Activated CD4-positive, alpha-beta T cell treated with anti-CD3 and anti-CD28 coated beads for 24 hours (primary cell): ENCODE data around the gene PIK3R6.

Experiments
- DNase-seq, 2 donors: peaks; one replicate each; pipeline ENCODE4 v3.0.0-alpha.2; 2020; ENCODE audit warnings: low read depth in 2 of 2

The PIK3R6 gene, protein sequence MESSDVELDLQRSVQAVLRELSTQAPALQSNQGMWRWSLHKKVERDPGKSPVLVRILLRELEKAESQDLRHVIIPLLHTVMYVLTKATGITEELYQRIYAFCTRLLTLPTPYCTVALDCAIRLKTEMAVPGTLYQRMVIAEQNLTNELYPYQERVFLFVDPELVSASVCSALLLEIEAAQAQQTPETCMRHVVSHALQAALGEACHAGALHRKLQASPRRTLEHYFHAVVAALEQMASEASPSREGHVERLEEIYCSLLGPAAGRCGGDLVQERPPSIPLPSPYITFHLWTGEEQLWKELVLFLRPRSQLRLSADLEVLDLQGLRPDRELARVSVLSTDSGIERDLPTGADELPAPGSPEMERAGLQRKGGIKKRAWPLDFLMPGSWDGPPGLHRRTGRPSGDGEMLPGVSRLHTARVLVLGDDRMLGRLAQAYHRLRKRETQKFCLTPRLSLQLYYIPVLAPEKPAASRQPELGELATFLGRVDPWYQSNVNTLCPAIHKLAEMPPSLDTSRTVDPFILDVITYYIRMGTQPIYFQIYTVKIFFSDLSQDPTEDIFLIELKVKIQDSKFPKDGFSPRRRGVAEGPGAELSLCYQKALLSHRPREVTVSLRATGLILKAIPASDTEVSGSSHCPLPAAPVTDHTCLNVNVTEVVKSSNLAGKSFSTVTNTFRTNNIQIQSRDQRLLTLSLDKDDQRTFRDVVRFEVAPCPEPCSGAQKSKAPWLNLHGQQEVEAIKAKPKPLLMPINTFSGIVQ

DNA sequence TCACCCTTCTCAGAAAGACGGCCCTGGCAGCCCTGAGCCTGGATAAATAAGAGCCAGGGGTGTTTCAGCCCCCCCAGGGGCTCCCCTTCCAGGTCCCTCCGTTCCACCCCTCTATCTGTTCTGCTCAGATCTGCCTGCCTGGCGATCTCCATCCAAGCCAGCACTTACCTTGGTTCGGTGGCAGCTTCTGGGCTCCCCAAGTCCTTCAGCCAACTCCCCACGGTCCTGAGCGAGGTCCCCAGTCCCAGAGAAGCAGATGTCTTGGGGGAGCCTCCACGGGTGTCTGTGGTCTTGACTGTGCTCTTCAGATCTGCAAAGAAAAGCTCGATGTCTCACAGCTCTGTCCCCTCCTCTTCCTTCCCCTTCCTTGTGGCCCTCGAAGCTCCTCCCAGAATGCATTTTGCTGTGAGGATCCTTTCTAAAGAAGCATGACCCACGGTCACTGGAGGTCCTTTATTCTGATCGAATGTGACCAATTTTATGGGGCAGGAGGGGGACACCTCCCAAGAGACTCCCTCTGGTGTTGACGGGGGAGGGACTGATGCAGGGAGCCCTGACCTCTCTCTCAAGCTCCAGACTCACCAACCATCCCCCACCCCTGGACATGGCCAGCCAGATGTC lies at the start of gene PIK3R6:
Gene PIK3R6, minus strand, starts transcription at position 314 of the 621 bp plus-strand sequence. CDS start 17,880 bp downstream, outside the sequence.
- no peak for DNase-seq

DNA sequence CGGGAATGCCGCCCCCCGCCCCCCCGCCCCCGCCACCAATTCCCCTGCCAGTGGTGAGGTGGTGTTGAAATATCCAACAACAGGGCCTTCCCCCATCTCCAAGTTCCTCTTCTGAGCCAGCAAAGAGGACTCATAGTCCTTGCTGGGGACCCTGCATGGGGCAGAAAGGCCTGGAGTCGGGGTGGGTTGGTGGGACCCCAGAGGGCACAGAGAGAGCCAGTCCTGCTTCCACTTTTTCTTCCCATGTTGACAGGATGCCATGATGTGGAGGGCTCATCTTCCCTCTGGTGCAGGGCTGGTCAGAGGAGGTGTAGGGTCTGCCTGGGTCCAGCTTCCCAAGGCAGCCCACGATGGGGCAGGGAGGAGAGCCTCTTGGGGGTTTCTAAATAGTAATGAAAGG lies 49.0 kb upstream of the PIK3R6 start:
- no peak for DNase-seq

DNA sequence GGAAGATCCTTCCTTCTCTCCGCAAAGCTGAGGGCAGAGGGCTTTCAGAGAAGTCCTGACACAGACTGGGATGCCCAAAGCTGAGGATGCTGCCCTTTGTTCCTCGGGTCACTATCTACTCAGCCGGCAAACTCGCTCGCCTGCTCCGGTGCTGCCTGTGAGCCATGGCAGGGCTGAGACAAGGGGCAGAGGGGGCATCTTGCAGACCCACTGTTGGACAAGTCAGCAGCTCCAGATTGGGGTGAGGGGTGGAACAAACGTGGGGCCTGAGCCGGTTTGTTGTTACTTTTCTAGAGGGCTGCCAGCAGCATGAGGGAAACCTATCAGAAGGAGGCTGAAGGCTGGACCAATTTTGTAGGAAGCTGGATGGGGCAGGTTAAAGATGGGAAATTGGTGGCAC lies 47.1 kb upstream of the PIK3R6 start:
- no peak for DNase-seq

DNA sequence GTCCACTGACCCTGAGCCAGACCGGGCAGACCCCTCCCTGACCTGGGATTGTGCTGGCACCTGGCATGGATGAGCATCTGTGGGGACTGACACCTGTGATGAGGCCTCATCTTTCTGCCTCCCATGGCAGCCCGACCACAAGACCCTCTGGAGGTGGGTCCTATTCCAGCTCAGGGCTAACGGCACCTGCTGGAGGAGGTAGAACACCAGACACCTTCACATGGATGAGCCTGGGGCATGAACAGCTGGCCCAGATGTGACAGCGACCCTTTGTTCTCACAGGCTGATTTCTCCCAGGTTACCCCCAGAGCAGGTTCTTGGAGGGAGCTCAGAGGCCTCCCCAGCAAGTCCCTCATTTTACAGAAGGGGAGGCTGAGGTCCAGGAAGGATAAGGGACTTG lies 46.4 kb upstream of the PIK3R6 start:
- no peak for DNase-seq

DNA sequence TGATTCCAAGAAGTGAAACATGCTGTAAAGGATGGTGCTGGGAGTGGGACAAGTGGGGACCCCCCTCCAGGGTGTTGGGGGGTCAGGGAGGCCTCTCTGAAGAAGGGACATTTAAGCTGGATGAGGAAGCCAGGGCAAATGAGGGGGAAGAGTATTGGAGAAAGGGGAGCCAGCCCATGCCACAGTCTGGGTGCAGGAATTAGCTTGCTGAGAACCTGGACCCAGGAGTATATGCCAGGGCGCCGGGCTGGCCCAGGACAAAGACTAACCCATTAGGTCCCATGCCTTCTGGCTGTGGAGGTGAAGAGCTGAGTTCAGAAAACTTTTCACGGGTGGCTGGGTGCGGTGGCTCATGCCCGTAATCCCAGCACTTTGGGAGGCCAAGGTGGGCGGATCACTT lies 45.6 kb upstream of the PIK3R6 start:
- DNase-seq, result no peak

DNA sequence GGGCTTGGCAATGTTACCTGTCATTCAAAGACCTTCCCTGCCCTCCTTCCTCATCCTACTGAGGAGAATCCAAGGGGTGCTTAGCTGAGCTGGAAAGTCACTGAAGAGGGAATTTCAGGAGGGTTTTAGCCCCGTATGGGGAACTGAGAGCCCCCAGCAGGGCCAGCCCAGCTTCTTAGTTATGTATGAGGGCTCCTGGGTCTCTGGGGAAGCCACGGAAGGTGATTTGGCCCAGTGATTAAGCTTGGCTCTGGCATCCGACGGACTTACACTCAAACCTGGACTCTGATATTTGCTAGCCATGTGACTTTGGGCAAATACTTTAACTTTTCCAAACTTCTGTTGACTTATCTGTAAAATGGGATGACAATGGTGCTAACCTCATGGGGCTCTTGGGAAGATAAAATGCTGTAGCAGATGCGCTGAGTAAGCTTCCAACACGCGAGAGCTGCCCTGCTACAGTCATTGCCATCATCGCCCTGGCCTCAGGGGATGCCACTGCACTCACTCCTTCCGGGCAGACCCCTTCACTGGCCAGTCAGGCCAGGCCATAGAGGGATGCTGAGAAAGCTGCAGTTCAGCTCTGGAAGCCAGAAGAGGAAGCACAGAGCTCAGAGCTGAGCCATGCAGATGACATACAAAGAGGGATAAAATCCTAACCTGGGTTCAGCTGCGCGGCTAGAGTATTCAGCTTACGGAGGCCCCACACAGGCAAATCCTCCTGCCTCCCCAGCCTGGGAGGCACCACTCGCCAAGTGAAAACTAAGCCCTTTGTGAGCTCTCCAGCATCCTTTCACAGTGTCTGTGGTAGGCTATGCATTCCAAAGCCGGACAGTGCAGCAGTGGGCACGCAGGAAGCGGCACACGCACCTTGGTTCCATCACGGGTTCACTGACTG lies 44.9 kb upstream of the PIK3R6 start:
- no peak for DNase-seq

DNA sequence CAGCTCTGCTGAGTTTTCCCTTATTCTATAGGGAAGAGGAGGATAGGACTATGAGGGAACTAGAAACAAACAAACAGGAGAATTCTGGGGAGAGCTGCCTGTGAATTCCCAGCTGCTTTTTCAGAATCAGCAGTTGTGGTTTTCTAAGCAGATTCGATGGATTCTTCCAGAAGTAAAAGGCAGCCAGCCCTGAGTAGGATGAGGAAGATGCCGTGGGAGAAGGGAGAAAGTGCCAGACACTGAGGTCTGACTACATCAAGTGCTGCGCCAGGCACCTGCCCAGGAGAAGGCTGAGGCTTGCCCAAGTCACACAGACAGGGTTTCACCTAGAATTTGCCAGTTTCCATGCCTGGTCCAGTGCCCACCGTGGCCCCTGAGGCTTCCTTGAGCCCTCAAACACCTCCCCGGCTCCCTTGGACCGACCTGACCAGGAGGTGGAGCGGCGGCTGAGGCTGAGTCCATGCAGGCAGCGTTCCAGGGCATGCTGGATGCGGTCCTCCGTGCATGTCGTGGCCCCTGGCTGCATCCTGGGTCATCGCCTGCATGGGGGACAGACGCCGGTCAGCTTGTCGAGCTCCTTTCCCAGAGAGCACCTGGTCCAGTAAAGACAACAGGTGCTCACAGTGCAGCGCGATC lies 43.6 kb upstream of the PIK3R6 start:
- no peak for DNase-seq

DNA sequence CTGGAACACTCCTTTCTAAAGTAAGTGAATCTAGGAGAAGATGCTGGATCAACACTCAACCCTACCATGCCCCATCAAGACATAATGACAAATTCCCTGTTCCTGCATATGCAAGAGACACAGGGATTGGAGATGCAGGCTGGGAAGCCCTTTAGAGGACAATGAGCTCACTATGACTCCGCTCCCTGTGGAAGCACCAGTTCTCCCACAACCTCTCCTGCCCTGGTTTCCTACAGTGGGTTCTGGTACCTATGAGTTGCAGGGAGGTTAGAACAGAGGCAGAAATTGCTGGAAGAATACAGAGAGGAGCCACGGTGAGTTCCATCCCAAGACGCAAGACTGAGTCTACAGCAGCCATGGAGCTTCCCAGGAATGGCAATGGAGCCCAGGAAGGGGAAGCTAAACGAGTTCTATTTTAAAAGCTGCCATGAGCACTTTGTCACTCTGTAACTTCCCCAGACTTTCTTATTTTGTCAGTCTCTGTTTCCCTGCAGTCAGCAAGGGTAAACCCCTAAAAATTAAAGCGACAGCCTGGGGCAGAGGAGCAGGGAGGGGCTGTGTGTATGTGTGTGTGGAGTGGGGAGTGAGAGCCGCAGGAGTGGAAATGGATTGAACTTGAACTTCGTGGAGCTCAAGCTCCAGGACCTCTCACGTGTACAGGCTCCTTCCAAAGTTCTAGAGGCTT lies 42.3 kb upstream of the PIK3R6 start:
- no peak for DNase-seq

DNA sequence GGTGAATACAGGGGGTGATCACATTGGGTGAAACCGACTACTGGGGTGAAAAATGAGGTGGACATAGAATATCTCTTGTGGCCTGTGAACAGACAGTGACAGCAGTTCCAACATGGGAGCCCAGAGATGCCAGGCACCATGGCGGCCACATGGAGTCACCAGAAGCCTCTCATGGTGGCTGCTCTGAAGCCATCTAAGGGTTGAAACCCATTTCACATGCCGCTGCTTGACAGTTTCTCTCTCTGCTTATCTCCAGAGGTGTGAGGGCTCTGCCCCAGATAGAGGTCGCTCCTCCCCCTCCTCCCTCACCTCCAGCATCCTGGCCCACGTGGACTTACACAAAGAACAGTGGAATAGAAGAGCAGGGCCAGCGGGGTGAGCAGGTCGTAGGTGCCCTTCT lies 37.9 kb upstream of the PIK3R6 start:
- DNase-seq, result no peak

DNA sequence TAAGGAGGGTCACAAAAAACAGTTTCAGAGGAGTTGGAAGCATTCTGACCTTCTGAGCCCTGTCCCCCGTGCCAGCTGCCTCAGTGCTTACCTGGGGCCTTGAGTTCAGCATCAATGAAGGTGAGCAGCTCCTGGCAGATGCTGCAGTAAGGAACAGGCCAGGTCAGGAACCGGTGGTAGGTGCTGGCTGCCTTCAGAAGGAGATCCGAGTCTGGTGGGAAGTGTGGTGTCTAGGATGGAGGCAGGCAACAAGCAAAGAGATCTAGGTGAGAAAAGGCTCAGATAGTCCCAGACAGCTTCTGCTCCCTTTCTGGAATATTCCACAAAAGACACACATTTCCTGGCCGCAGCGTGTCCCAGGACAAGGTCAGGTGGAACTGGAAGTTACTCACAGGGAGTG lies 37.2 kb upstream of the PIK3R6 start:
- DNase-seq, result no peak

DNA sequence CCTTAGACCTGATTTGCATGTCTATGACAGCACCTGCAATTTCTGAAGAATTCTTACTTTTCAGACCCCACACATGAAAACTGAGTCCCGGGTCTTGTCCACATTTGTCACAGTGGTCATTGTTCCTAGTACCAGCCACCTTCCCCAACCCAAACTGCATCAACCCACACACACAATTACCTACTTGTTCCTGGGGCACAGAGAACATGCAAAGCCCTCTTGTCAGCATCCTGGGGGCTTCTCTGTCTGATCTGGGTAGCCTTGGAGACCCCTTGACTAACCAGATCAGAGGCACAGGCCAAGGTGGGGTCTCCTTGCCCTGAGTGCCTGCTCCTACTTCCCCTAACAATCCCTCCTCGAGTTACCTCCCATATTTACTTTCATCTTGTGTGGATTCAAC lies 36.7 kb upstream of the PIK3R6 start:
- DNase-seq, result no peak

DNA sequence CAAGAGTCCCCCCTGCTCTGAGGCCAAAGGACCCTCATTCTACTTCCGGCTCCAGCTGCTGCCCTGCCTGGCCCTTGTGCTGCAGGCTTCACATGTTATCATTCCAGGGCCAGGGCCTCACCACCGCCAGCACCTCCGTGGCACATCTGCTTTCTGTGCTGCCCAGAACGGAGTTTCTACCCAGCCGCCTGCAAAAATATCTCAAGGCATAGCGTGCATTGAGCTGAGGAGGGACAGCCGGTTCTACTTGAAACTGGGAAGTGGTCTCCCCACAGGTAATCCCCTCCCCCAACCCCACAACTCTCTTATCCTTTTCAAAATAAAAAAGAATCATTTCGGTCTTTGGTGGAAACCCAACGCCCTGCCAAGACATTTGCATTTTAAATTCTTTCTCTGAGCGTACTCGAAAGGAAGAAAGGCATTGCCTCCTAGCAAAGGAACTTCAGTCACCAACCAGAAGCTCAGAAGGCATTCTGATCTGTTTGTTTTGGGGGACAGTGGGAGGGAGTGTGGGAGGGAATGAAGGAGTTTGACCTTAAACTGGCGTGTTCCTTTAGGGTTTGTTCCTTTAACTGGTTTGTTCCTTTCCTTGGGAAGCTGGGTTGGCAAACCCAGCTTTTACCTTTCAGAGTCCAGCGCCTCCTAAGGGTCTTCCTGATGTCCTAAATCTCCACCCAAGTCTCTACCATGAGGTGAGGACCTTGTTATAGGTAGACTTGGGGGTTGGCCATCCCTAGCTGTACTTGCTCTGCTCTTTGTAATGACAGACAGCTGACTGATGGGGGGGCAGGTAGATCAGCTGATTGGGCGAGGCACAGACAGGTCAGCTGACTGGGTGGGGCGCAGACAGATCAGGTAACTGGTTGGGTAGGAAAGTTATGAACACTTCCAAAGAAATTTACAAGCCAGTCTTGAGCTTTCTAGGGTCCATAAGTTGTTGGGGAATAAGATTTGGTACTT lies 33.4 kb upstream of the PIK3R6 start:
- DNase-seq, result no peak

DNA sequence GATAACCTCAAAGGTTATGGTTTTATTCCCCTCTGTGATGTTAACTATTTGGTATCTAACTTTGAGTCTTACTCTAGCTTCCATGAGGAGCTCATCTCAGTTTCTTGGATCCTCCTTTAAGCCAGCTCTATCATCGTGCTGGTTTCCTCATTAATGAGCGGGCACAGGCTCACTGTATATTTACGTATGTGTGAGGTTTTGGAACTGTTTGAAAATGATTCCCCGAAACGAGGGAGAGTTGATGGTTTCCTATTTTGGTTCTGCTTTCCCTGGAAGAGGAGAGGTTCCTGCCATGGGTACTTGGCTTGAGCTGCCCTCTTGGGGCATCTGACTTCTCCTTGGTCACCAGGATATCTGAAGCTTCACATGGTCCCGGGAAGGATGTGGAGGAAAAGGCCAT lies 32.7 kb upstream of the PIK3R6 start:
- no peak for DNase-seq

DNA sequence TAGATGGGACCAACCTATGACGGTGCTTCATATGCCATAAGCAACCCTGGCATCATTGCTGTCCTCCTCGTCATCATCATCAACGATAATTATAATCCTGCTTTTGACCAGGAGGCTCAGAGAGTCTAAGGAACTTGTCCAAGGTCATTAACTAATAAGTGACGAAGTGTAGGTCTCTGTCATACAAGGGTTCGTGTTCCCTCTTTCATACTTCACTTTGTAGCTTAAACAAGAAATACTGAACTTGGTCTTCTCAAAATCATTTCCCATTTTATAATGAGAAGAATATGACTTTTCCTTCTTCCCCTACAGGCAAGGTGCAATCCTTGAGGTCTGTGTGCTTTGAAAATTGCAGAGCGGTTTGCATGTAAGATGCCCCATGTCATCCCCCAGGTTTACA lies 31.2 kb upstream of the PIK3R6 start:
- no peak for DNase-seq

DNA sequence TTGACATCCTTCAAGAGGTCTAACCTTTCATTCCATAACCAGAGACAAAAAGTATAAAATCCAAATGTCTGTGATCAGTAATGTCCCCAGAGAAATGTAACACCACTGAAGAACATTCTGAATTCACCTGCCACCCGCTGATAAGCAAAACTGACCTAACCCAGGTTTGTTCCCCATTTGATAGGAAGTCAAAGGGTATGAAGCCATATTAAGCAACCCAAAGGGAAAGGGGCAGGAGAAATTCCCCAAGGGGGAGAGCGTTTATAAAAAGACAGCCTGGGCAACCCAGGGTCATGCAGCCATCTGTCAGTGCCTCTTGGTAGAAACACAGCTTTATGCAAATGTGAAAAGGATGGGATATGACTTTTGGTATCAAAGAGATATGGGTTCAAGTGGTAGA lies 30.7 kb upstream of the PIK3R6 start:
- DNase-seq, result no peak

DNA sequence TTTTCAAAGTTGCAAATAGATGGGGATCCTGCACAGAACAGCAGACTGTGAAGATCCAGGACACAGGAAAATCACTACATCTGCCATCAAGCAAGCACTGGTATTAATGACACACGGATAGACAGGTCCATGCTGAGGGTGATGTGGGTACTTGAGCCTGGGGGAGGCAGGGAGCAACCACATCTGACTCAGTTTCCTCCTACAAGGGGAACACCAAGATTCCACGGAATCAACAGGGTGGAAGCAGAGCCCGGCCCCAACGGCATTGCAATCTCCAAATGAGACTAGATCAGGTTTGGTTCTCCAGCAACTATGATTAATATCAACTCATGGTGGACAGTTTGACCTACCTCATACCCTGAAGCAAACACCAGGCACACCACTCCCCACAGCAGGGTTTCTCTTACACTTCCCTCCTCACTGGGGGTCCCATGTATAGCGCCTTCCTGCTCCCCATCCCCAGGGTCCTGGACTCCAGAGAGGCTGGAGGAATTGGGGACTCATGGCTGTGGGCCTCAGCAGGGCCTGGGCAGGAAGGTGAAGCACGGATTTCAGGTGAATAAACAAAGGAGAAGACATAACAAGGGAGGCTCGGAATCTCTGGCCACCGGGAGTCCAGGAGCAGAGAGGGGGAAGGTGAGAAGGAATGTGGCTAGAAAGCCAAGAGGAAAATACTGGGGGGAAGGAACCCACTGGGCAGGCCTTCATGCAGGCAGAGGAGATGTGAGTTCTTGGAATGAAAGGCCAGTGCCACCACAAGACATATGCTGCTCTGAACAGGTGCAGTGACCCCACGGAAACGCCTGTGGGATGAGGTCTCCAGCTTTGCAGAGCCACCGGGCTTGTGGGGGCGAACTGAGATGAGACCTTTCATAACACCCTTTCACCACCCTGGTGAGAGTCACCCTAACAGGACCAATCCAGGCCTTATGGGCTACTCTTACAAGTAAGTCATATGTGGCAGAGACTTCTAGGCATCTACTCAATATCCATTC lies 29.5 kb upstream of the PIK3R6 start:
- DNase-seq, result no peak

DNA sequence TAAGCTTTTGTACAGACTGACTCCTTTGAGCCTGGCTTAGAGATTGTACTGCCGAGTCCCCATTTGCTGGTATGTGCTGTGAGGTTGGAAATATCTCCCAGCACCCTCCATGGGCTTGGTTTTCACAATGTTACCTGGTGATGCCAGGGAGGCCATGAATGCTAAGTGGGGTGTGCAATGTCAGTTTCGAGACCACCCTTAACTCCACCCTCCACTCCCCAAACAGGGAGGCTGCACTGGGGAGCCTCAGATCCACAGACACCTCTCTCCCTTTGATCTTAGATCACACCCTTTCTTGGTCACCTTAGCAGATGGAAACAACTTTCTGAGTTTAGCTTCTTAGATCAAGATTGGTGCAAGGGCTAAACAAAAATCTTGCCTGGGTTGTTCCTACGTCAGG lies 28.6 kb upstream of the PIK3R6 start:
- DNase-seq, result no peak
